Skin of body (tissue), 2 donors: ENCODE measurements around the gene SIK3. TPM values are rescaled to one million over a fixed set of nuclear protein-coding genes. Genes with fewer than 3 reads are reported as not detected.
"Not testable (repeated sequence)": the region's sequence is repeated elsewhere in the genome, so short reads cannot be mapped to it uniquely, and the experiment has no call there.

Experiments used
- DNase-seq: peaks from one replicate; lab custom pipeline; 2025; lab: John Stamatoyannopoulos, UW
- total RNA-seq: library from RNA; depleted of rRNA; stranded (reverse); fragments of >200 nt; gene quantifications from one replicate; pipeline ENCODE4 v1.2.3, GENCODE V29; 2014

Gene SIK3
- total RNA-seq, 1 donor from 2014 or later, result 28.9 TPM

DNA sequence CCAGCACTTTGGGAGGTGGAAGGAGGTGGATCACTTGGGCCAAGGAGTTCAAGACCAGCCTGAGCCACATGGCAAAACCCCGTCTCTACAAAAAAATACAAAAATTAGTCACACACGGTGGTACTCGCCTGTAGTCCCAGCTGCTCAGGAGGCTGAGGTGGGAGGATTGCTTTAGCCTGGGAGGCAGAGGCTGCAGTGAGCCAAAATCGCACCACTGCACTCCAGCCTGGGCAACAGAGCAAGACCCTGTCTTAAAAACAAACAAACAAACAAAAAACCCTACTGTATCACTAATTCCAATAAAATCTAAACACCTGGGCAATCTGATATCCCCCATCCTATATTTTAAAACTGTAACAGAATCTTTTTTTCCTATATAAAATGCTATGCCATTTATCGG is 51.6 kb downstream of the SIK3 start:
- not testable (repeated sequence) for DNase-seq

DNA sequence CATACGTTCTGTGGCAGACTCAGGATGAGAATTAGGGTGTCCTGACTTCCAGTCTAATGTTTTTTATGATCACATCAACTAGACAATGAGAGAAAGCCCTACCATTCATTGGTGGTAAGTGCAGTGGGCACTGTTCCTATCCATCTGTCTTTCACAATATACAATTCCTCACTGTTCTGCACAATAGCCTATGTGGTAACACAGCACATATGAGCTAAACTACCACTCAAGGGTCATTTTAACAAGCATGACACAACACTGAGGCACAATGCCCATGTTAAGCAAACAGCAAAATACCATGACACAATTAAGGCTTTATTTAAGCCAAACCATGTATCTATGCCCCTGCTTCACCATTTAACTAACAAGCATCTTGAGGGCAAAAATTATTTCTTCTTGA is 52.3 kb downstream of the SIK3 start:
- DNase-seq, result no peak

GRCh38 chr11:117045196-117045595 is 53.0 kb downstream of the SIK3 start:
- peak; percentile 77 for DNase-seq

DNA sequence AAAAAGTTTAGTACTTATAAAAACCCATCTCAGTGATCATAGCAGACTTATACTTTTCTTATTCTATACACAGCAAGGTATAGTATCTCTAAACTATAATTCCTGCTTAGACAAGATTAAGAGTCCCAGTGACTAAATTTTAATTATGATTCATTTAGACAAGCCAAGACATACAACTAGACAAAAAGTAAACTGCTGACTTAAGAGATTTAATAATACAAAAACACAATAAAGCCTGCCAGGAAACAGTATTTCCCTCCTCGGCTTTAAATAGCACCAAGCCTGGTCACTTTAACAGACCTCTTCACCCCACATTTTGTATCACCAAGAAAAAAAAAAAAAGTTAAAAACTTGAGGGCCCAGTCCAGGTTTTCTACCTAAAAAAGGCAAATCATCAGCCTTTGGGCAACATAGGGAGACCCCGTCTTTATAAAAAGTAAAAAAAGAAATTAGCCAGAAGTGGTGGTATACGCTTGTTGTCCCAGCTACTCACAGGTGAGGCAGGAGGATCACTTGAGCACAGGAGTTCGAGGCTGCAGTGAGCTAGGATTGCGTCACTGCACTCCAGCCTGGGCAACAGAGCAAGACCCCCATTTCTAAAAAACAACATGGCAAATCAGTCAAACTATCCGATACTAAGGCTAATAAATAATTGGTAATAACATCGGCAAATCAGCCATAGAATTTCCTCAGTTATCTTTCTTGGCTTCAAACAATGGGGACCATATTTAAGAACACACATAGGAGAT is 53.8 kb downstream of the SIK3 start:
- no peak for DNase-seq

DNA sequence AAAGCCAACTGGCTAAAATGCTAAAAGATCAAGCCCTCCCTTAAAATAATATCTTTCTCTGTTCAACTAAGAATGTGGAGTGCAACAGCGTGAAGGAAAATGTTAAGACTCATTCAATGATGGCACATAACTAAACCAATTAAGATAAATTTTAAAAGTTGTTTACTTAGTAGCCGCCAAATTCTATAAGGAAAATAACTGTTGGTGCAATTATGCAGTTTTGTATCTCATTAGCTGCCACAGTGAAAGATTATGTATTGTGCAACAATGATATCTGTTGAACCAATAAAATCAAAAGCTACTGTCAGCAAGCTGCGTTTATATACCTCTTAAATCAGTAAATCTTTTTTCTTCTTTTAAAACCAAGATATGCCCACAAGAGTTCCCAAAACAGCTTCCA is 55.5 kb downstream of the SIK3 start:
- no peak for DNase-seq

GRCh38 chr11:117039900-117040299 is 58.3 kb downstream of the SIK3 start:
- no peak for DNase-seq

GRCh38 chr11:117039270-117039669 is 59.0 kb downstream of the SIK3 start:
- no peak for DNase-seq

DNA sequence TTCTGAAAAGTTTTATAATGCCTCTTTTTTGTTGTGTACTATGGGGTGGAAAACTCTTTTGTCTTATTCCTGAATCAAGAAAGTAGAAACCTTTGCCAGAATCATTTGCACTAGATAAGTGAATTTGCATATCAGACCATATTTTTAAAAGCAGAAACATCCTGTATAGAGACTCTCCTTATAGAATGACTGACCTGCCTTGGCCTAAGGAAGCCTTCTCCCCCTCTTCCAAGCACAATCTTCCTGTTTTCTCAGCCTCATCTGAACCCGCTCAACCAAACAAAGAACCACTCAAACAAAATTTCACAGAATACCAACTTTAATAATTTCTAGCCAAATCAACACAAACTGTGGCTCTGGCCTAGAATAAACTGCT is 60.3 kb downstream of the SIK3 start:
- DNase-seq, result no peak

GRCh38 chr11:117037279-117037974 is 60.8 kb downstream of the SIK3 start:
- DNase-seq, result no peak

DNA sequence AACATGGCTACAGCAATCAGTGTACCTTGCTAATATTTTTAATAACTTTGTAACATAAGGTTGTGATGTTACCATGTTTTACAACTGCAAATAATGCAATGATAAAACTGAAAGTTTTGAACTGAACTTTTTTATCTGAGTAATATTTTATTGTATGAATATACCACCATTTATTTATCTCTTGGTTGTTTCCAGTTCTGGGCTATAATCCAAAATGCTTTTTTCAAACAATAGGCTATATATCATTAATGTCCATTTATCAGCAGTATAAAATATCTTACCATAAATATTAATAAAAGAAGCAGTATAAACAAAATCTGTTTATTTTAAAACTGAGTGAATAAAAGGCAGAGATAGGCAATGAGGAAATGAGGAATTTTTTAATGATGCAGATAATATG is 63.3 kb downstream of the SIK3 start:
- DNase-seq, result no peak

- DNase-seq, result no peak
Measured at GRCh38 chr11:117026593-117027330, 71.5 kb downstream of the SIK3 start.

DNA sequence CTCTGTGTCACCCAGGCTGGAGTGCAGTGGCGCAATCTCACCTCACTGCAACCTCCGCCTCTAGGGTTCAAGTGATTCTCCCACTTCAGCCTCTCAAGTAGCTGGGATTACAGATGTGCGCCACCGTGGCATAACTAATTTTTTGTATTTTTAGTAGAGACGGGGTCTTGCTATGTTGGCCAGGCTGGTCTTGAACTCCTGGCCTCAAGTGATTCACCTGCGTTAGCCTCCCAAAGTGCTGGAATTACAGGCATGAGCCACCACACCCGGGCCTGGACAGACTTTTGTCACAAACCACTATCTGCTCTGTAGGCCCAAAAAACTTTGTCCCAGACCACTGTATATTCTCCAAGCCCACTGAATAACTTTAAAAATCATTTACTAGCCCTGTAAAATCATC is 74.5 kb downstream of the SIK3 start:
- not testable (repeated sequence) for DNase-seq

DNA sequence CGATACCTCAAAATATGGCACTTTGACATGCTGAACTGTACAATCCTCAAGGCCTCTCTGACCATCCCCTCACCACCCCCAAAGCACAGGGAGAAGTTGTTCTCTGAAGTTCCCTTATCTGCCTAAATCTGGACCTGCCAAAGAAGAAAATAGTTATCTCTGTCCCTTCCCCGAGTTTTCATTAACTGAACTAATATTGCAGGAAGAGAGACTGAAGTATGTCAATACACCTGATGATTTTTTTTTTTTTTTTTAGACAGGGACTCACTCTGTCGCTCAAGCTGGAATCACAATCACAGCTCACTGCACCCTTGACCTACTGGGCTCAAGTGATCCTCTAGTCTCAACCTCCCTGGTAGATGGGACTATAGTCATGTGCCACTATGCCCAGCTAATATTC is 75.0 kb downstream of the SIK3 start:
- DNase-seq, result no peak

GRCh38 chr11:117022526-117022925 is 75.7 kb downstream of the SIK3 start:
- DNase-seq, result no peak

- no peak for DNase-seq
Measured at GRCh38 chr11:117020869-117021564, 77.2 kb downstream of the SIK3 start.

- no peak for DNase-seq
Measured at GRCh38 chr11:117020287-117020686, 77.9 kb downstream of the SIK3 start.

GRCh38 chr11:117019871-117020270 is 78.4 kb downstream of the SIK3 start:
- no peak for DNase-seq

DNA sequence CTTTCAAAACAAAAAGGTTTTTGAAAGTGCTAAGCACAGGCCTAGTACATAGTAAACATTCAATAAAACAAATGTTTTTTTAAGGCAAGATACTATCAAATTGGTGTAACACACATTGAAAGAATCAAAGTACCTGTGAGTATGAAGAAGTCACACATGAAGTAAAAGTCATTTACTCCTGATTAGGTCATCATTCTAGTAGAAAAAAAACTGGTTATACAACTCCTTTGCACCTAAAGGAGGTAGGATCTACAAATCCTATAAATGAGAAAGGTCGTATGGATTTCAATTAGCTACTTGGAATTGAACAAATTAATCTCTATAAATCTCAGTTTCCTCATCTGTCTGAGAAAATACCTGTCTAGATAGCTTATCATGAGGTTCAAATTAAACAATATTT is 80.8 kb downstream of the SIK3 start:
- no peak for DNase-seq

- no peak for DNase-seq
Measured at GRCh38 chr11:117016747-117017146, 81.5 kb downstream of the SIK3 start.

- DNase-seq, result no peak
Measured at GRCh38 chr11:117016246-117016645, 82.0 kb downstream of the SIK3 start.

DNA sequence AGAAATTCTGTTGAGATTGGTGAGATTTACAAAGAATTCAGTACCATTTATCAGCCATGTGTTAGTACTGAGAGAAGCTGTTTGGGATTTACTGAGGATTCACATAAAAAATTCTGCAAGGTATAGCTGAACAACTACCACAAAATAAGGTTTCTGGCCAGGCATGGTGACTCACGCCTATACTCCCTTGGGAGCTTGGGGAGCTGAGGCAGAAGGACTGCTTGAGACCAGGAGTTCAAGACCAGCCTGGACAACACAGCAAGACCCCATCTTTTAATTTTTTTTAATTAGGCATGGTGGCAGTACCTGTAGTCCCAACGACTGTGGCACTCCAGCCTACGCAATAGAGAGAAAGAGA is 86.7 kb downstream of the SIK3 start:
- DNase-seq, result no peak
